Smooth muscle cell (in vitro differentiated cells): ENCODE results near the gene COL4A5. TPM values are rescaled to one million over a fixed set of nuclear protein-coding genes. Genes with fewer than 3 reads are reported as not detected.

Experiments
- DNase-seq: peaks from one replicate; lab custom pipeline; 2025; ENCODE audit not compliant: unreplicated experiment; lab: John Stamatoyannopoulos, UW
- H2AFZ ChIP-seq: fragments of 200-600 bp; sonication (generic); 2 replicates; pipeline ENCODE4 v1.6.0; 2016; ENCODE audit warnings: antibody characterized with exemption, low read depth, mild to moderate bottlenecking
- H3F3A ChIP-seq: fragments of 200-600 bp; sonication (generic); 2 replicates; pipeline ENCODE4 v1.6.0; 2017; ENCODE audit warnings: antibody characterized with exemption, low read depth
- H3K27ac ChIP-seq: fragments of 200-600 bp; sonication (generic); 2 replicates; pipeline ENCODE4 v1.5.1; 2016; ENCODE audit warnings: low read depth, mild to moderate bottlenecking
- H3K27me3 ChIP-seq: fragments of 200-600 bp; sonication (generic); 2 replicates; pipeline ENCODE4 v1.6.1; 2016; ENCODE audit warnings: low read depth, mild to moderate bottlenecking
- H3K36me3 ChIP-seq: fragments of 200-600 bp; sonication (generic); 2 replicates; pipeline ENCODE4 v1.5.1; 2016; ENCODE audit warnings: low read depth
- H3K4me1 ChIP-seq: fragments of 200-600 bp; sonication (generic); 2 replicates; pipeline ENCODE4 v1.5.1; 2016; ENCODE audit warnings: low read depth
- H3K4me2 ChIP-seq: fragments of 200-600 bp; sonication (generic); 2 replicates; pipeline ENCODE4 v1.6.0; 2016; ENCODE audit warnings: mild to moderate bottlenecking
- H3K4me3 ChIP-seq: fragments of 200-600 bp; sonication (generic); 2 replicates; pipeline ENCODE4 v1.5.1; 2016; ENCODE audit warnings: mild to moderate bottlenecking
- H3K79me2 ChIP-seq: fragments of 200-600 bp; sonication (generic); 2 replicates; pipeline ENCODE4 v1.6.0; 2016; ENCODE audit warnings: low read depth, mild to moderate bottlenecking
- H3K9ac ChIP-seq: fragments of 200-600 bp; sonication (generic); 2 replicates; pipeline ENCODE4 v1.6.0; 2016; ENCODE audit warnings: low read depth
- H3K9me3 ChIP-seq: fragments of 200-600 bp; sonication (generic); replicated peaks from 2 replicates; pipeline ENCODE4 v1.5.1; 2016; ENCODE audit warnings: low read depth
- H4K20me1 ChIP-seq: fragments of 200-600 bp; sonication (generic); 2 replicates; pipeline ENCODE4 v1.6.0; 2016; ENCODE audit warnings: low read depth
- WGBS: methylation state at CpG from one replicate; pipeline ENCODE4 v1.1.7; 2016; ENCODE audit warnings: low lambda C conversion rate; 5-methylcytosine and 5-hydroxymethylcytosine counted together
- polyA plus RNA-seq: library from polyadenylated mRNA; unstranded; fragments of >200 nt; fragmentation: Nextera tagmentation; extraction: Ambion mirVana; gene quantifications from 2 replicates; pipeline ENCODE4 v1.2.1, GENCODE V29; 2016
- total RNA-seq: library from RNA; depleted of rRNA; stranded (reverse); fragments of >200 nt; gene quantifications from 2 replicates; pipeline ENCODE4 v1.2.3, GENCODE V29; 2014
- TF ChIP-seq, protein P1 (sequence below): fragments of 200-600 bp; sonication (generic); IDR thresholded peaks from 2 replicates; pipeline ENCODE4 v1.5.1; 2017; ENCODE audit warnings: borderline replicate concordance, mild to moderate bottlenecking, antibody characterized with exemption; ENCODE audit not compliant: insufficient read depth, poor library complexity, severe bottlenecking

COL4A5 gene
- total and polyA plus RNA-seq, 2 experiments from 2014 or later, result 42.3 to 101 TPM

DNA sequence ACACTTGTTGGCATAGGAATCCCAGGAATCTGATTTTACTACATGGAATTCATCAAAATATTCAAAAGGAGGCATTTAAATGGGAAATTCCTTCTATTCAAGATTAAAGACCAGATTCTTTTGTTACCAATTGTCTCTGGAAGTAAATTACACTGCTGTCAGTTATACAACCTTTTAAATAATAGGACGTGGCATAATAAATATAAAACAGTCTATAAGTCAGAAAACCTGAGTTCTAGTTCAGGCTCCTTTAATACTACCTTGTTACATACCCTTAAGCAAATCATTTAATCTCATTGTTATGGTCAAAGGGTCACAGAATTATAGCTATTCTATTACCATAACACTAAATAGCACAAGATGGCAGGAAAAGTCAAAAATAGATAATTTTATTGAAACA is 20.2 kb upstream of the COL4A5 start:
- Histone ChIP-seq H3K27me3 (no peaks in the 10 kb centered on the region), H4K20me1 (no peaks in the 10 kb centered on the region), H3K27ac (no peak overlapping the region), H3K4me1 (peaks cover 3% of the 10 kb centered on the region), H3K79me2 (no peaks in the 10 kb centered on the region), H3K9me3 (peaks cover 6% of the 10 kb centered on the region), H3K4me3 (no peak overlapping the region), H2AFZ (no peak overlapping the region), H3K4me2 (no peak overlapping the region), H3K36me3 (no peaks in the 10 kb centered on the region), H3K9ac (no peak overlapping the region), H3F3A (no peaks in the 10 kb centered on the region)
- 63% methylated on average over 1 of the region's 1 CpG for WGBS
- no peak for DNase-seq
- TF ChIP-seq, protein P1, sequence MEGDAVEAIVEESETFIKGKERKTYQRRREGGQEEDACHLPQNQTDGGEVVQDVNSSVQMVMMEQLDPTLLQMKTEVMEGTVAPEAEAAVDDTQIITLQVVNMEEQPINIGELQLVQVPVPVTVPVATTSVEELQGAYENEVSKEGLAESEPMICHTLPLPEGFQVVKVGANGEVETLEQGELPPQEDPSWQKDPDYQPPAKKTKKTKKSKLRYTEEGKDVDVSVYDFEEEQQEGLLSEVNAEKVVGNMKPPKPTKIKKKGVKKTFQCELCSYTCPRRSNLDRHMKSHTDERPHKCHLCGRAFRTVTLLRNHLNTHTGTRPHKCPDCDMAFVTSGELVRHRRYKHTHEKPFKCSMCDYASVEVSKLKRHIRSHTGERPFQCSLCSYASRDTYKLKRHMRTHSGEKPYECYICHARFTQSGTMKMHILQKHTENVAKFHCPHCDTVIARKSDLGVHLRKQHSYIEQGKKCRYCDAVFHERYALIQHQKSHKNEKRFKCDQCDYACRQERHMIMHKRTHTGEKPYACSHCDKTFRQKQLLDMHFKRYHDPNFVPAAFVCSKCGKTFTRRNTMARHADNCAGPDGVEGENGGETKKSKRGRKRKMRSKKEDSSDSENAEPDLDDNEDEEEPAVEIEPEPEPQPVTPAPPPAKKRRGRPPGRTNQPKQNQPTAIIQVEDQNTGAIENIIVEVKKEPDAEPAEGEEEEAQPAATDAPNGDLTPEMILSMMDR, result no peak

DNA sequence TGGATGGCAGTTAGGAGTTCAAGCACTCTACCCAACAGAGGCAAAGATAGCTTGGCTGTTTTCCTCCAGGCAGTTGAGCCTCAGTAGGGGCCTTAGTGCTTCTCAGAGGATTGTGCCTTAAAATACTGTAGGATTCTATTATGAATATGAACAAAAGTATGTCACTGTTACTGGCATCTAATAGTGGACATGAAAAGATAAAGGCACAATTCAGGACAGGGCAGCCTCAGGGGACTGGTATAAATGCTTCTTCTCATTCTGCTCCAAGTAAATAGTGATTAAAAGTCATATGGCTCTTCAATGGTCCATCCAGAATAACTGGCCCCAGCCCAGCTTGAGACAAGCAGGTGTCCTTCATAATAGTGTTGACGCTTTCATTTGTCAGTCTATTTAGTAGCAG is 19.2 kb upstream of the COL4A5 start:
- WGBS, result 88% methylated on average over 1 of the region's 1 CpG
- Histone ChIP-seq H3K27ac (no peak overlapping the region), H4K20me1 (no peaks in the 10 kb centered on the region), H3F3A (no peaks in the 10 kb centered on the region), H3K4me2 (no peak overlapping the region), H3K36me3 (no peaks in the 10 kb centered on the region), H2AFZ (no peak overlapping the region), H3K9ac (no peak overlapping the region), H3K4me3 (no peak overlapping the region), H3K79me2 (no peaks in the 10 kb centered on the region), H3K4me1 (peaks cover 3% of the 10 kb centered on the region), H3K9me3 (peaks cover 6% of the 10 kb centered on the region), H3K27me3 (no peaks in the 10 kb centered on the region)
- no peak for DNase-seq
- TF ChIP-seq, protein P1, result no peak

DNA sequence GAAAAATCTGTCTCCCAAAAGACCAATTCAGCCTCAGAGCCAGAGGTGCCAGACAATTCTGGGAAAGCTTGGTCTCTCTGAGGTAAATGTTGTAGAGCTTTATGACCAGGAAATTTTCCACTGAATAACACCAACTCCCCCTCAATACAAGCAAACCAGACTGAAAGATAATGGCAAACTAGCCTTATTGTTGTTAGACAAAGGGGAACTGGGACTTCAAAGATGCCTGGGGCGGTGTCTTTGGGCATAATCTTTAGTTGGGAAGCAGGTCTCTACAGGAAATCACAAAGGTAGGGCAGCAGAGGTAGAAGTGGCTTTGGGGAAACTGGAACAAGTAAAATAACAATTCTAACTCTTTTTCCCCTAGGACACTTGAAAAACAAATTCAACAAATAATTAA is 13.4 kb upstream of the COL4A5 start:
- Histone ChIP-seq H3K27ac (no peak overlapping the region), H3K27me3 (no peaks in the 10 kb centered on the region)
- WGBS, result 43% methylated on average over 1 of the region's 1 CpG

DNA sequence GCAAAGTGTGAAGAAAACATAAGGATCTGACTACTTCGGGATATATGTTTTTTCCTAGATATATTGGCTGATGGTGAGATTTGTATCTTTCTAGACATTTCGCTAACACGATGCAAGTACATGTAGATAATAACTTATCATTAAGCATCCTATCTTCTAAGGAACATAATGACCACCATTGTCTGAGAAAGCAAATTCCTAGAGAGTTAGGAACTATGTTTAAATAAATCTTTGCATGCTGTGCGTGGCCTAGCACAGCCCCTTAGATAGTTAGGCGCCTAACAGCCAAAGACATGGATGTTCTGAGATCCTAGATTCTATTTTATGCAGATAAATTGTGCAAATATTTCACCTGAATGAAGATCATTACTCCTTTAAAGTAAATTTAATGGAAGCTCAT is 4.4 kb upstream of the COL4A5 start:
- no peaks in the 10 kb centered on the region for H3K36me3 ChIP-seq
- H3K27me3 ChIP-seq, result no peaks in the 10 kb centered on the region
- WGBS, result 66% methylated on average over 5 of the region's 5 CpGs
- no peak overlapping the region for H3K27ac ChIP-seq
- peak overlapping the region; percentile 85 for H3K4me2 ChIP-seq
- peak overlapping the region; percentile 4 for H3K4me3 ChIP-seq
- H3K79me2 ChIP-seq, result peaks cover 21% of the 10 kb centered on the region
- H2AFZ ChIP-seq, result no peak overlapping the region
- H3K4me1 ChIP-seq, result peaks cover 14% of the 10 kb centered on the region
- no peaks in the 10 kb centered on the region for H3F3A ChIP-seq
- H3K9ac ChIP-seq, result no peak overlapping the region
- DNase-seq, result no peak
- TF ChIP-seq, protein P1, result no peak
- no peaks in the 10 kb centered on the region for H4K20me1 ChIP-seq
- no peaks in the 10 kb centered on the region for H3K9me3 ChIP-seq

More for the DNA sequence above, 13.4 kb upstream of the COL4A5 start:
- H2AFZ ChIP-seq, result no peak overlapping the region
- H3K4me2 ChIP-seq, result no peak overlapping the region
- H3K9me3 ChIP-seq, result peaks cover 6% of the 10 kb centered on the region
- H3K36me3 ChIP-seq, result no peaks in the 10 kb centered on the region
- TF ChIP-seq, protein P1, result no peak
- H4K20me1 ChIP-seq, result no peaks in the 10 kb centered on the region
- no peak for DNase-seq
- H3K4me1 ChIP-seq, result no peaks in the 10 kb centered on the region
- H3K4me3 ChIP-seq, result no peak overlapping the region
- no peaks in the 10 kb centered on the region for H3F3A ChIP-seq
- H3K9ac ChIP-seq, result no peak overlapping the region
- no peaks in the 10 kb centered on the region for H3K79me2 ChIP-seq
